Right atrium auricular region (tissue), 2 donors: ENCODE measurements around the gene CREB5. TPM values are rescaled to one million over a fixed set of nuclear protein-coding genes. Genes with fewer than 3 reads are reported as not detected.

Source experiments
- total RNA-seq, 2 donors: library from RNA; depleted of rRNA; stranded (reverse); fragments of >200 nt; gene quantifications; one replicate each; pipeline ENCODE4 v1.1.0, GENCODE V29; 2016

The CREB5 gene
- total RNA-seq, 2 donors from 2014 or later = 10.5 to 20.8 TPM

Other genes starting within 250 kb of the CREB5 start
- 10 to 100 TPM; 13.2 to 18.5 TPM for gene JAZF1, start 231.7 kb upstream of the CREB5 start, total RNA-seq